Measurements from ENCODE around the gene LRRC4.

Gene LRRC4

DNA sequence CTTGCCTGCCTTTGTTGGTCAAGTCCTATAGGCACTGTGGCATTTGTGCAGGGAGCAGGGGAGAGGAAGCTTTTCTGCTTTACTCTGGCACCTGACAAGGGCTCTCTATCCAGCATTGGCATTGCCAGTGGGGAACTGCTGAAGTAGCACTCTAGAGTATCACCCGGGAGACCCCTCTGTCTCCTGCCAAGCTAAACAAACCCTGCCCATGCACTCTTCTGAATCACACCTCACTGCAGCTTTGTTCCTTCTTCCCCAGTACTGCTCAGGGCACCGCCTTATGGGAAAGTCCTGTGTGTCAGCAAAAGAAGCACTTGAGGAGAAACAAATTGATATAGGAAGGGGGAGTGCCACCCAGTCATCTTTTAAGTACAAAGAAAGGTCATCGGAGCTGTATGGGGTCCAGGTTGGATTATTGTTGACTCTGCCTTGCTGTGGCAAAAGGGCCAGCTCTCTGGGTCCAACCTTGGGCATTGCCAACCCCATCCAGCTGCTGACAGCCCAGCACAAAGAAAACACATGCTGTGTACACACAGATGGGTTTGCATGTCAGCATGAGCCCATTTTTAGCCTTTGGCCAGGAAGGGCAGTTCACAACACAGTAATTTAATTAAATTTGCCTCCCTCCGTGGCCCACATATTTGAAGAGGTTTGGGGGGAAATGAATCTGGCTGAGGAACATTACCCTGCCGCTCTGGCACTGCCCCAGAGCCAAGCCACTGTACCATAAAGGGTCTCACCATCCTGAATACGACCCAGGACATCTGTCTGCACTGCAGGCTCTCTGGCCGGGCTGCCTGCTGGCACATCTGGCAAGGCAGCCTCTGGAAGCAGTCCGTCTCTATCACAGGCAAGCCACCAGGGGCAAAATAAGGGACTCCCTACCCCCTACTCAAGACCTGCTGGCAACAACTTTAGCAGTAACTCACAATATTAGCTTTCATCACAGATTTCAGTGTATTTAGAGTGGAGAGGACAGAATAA, 13.1 kb downstream of the LRRC4 start:
- no peaks in the 10 kb centered on the region for H3K27me3 ChIP-seq (ENCODE audit: low read depth, low read length)
- no peaks in the 10 kb centered on the region for H3K4me1 ChIP-seq (ENCODE audit: control insufficient read depth in 1 of 2, insufficient read depth in 2 of 2, low read length in 2 of 2)
- no peak overlapping the region for H3K4me3 ChIP-seq (ENCODE audit: low read depth in 1 of 2, low read length in 2 of 2)
- H3K36me3 ChIP-seq (ENCODE audit: control insufficient read depth in 1 of 2, insufficient read depth in 2 of 2, low read length in 2 of 2): peaks cover 7 to 8% of the 10 kb centered on the region in 2 donors
- no peaks in the 10 kb centered on the region for H3K9me3 ChIP-seq (ENCODE audit: control insufficient read depth in 1 of 2, low read length in 2 of 2)
- no peak overlapping the region for H3K27ac ChIP-seq (ENCODE audit: low read length)

DNA sequence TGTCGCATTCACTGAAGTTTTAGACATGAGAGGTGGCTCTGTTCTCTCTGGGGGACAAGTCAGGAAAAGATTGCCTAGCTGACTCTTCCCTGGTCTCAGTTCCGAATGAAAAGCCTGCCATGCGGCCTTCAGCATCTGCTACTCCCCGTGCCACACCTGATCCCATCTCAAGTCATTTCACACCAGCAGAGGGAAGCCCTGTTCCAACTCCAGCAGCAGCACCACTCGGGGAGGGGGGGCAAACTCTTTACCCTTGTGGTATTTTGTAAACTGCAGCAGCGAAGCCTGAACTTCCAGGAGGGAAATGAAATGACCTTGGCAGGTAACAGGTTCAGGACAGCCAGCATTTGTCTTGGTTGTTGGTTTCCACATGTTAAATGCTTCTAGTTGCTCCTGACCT, 13.8 kb downstream of the LRRC4 start:
- Histone ChIP-seq H3K4me3 (ENCODE audit: low read depth in 1 of 2, low read length in 2 of 2) (no peak overlapping the region), H3K27ac (ENCODE audit: low read length) (no peak overlapping the region), H3K27me3 (ENCODE audit: low read depth, low read length) (no peaks in the 10 kb centered on the region), H3K9me3 (ENCODE audit: control insufficient read depth in 1 of 2, low read length in 2 of 2) (no peaks in the 10 kb centered on the region), H3K36me3 (ENCODE audit: control insufficient read depth in 1 of 2, insufficient read depth in 2 of 2, low read length in 2 of 2) (peaks cover 7 to 8% of the 10 kb centered on the region in 2 donors), H3K4me1 (ENCODE audit: control insufficient read depth in 1 of 2, insufficient read depth in 2 of 2, low read length in 2 of 2) (no peaks in the 10 kb centered on the region)

DNA sequence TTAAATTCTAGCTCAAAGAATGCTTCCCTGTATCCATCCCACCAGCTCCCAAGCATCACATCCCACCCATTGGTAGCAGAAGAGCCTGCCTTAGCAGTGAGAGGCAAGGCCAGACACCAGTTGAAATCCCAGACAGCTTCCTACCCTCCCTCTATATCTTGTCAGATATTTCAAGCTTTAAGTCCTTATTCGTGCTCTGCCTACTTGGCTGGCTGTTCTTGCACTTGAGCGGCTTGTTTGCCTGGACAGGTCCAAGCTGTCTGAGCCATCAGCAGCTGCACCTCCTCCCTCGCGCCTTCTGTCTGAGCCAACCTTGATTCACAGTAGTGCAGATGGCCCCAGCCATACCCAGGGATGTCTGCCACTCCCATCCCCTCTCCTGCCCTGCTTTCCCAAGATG, 16.4 kb downstream of the LRRC4 start:
- Histone ChIP-seq H3K27me3 (ENCODE audit: low read depth, low read length) (no peaks in the 10 kb centered on the region), H3K4me1 (ENCODE audit: control insufficient read depth in 1 of 2, insufficient read depth in 2 of 2, low read length in 2 of 2) (peaks cover 0 to 15% of the 10 kb centered on the region in 2 donors), H3K9me3 (ENCODE audit: control insufficient read depth in 1 of 2, low read length in 2 of 2) (no peaks in the 10 kb centered on the region)

DNA sequence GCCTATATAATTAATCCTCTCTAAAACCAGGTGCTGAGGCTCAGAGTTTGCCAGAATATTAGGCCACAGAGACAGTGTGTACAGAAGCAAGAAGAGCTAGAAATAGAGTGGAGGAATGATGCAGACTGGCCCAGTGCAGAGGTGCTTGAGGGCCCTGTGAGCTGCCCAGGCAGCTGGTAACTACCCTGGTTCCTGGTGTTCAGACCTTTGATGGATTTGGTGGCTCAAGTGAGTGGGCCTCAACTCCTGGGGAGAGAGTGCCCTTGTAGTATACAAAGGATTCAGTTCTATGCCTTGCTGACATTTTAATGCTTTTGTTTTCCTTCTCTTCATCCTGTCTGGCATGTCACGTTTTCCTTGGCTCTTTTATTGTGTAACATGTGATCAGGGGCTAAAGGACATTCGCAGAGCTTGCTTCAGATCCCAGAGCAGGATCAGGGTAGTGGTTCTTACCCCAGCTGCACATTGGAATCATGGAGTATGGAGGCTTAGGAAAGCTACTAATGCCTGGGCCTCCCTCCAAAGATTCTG, 20.0 kb downstream of the LRRC4 start:
- Histone ChIP-seq H3K36me3 (ENCODE audit: control insufficient read depth in 1 of 2, insufficient read depth in 2 of 2, low read length in 2 of 2) (no peaks in the 10 kb centered on the region), H3K9me3 (ENCODE audit: control insufficient read depth in 1 of 2, low read length in 2 of 2) (no peaks in the 10 kb centered on the region), H3K27ac (ENCODE audit: low read length) (no peak overlapping the region), H3K27me3 (ENCODE audit: low read depth, low read length) (no peaks in the 10 kb centered on the region), H3K4me1 (ENCODE audit: control insufficient read depth in 1 of 2, insufficient read depth in 2 of 2, low read length in 2 of 2) (peaks cover 0 to 15% of the 10 kb centered on the region in 2 donors), H3K4me3 (ENCODE audit: low read depth in 1 of 2, low read length in 2 of 2) (no peak overlapping the region)

More for the DNA sequence above, 16.4 kb downstream of the LRRC4 start:
- Histone ChIP-seq H3K36me3 (ENCODE audit: control insufficient read depth in 1 of 2, insufficient read depth in 2 of 2, low read length in 2 of 2) (peaks cover 0 to 7% of the 10 kb centered on the region in 2 donors), H3K27ac (ENCODE audit: low read length) (no peak overlapping the region), H3K4me3 (ENCODE audit: low read depth in 1 of 2, low read length in 2 of 2) (no peak overlapping the region)

DNA sequence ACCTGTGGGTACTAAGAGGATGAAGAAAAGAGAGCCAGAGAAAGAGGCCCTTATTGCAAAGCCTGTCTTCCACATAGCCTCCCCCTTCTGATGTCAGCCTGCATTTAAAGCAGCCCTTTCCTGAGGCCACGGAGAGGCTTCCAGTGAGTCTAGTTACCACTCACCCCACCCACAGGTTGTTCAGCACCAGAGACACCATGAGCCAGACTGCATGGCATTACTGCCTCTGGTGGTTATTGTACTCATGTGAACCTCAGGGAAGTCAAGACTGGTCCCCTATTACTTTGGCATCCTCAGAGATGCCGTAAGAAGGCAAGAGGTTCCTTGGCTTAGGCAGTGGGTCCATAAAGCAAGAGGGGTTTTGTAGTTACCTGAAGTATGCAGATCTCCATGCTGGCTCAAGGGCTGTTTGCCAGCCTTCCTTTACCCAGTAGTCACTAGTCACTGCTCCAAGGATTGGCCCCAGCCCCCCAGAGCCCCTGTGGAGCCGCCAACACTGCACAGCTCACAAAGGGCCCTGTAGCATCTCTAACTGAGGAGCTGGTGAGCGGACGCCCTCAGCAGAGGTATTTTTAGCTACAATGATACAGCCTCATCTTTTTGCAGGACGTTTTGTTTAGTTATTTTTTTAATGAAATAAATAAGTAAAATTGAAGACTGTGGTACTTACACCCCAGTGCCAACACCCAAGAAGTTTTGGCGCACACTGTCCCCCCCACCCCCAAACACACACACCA, 20.7 kb downstream of the LRRC4 start:
- H3K9me3 ChIP-seq (ENCODE audit: control insufficient read depth in 1 of 2, low read length in 2 of 2): no peaks in the 10 kb centered on the region
- no peaks in the 10 kb centered on the region for H3K36me3 ChIP-seq (ENCODE audit: control insufficient read depth in 1 of 2, insufficient read depth in 2 of 2, low read length in 2 of 2)
- H3K27me3 ChIP-seq (ENCODE audit: low read depth, low read length): no peaks in the 10 kb centered on the region
- no peak overlapping the region for H3K4me3 ChIP-seq (ENCODE audit: low read depth in 1 of 2, low read length in 2 of 2)
- H3K27ac ChIP-seq (ENCODE audit: low read length): no peak overlapping the region
- H3K4me1 ChIP-seq (ENCODE audit: control insufficient read depth in 1 of 2, insufficient read depth in 2 of 2, low read length in 2 of 2): peaks cover 0 to 15% of the 10 kb centered on the region in 2 donors

DNA sequence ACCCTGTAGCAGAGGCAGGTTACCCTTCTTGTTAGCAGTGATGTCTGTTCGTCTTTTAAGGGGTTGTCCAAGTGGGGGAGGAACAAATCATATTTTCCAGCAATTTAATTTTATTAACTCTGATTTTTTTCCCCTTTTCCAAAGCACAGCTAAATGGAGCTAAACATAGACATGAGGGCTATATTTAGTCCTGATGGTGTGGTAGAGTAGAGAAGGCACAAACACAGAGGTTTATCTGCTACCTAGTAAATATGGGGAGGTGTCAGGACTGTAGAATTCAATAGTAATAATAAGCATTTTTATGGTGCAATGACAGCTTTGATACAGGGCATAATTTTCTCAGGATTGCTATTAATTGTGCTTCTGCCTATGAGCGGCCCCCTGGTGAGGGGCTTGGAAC, 22.5 kb downstream of the LRRC4 start:
- H3K36me3 ChIP-seq (ENCODE audit: control insufficient read depth in 1 of 2, insufficient read depth in 2 of 2, low read length in 2 of 2): no peaks in the 10 kb centered on the region
- no peak overlapping the region for H3K27ac ChIP-seq (ENCODE audit: low read length)
- H3K4me3 ChIP-seq (ENCODE audit: low read depth in 1 of 2, low read length in 2 of 2): no peak overlapping the region
- H3K4me1 ChIP-seq (ENCODE audit: control insufficient read depth in 1 of 2, insufficient read depth in 2 of 2, low read length in 2 of 2): peaks cover 0 to 15% of the 10 kb centered on the region in 2 donors
- H3K27me3 ChIP-seq (ENCODE audit: low read depth, low read length): no peaks in the 10 kb centered on the region
- H3K9me3 ChIP-seq (ENCODE audit: control insufficient read depth in 1 of 2, low read length in 2 of 2): no peaks in the 10 kb centered on the region

DNA sequence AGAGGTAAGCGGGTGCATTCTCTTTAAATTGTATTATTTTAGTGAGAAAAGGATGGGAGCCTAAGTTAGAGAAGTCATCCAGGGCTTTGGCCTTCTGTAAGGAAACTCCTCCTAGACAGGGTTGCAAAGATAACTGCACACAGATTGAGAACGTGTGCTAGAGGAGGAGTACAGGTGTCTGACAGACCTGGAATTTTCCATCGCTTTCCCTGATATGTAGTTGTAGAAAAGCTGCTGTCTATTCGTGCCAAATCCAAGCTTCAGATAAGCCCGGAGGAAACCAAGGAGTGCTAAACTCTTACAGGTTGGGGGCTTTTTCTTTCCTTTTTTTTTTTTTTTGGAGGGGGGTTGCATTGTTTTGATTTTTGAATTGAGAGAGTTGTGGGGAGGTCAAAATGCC, 23.1 kb downstream of the LRRC4 start:
- Histone ChIP-seq H3K4me1 (ENCODE audit: control insufficient read depth in 1 of 2, insufficient read depth in 2 of 2, low read length in 2 of 2) (peaks cover 0 to 15% of the 10 kb centered on the region in 2 donors), H3K9me3 (ENCODE audit: control insufficient read depth in 1 of 2, low read length in 2 of 2) (no peaks in the 10 kb centered on the region), H3K27ac (ENCODE audit: low read length) (no peak overlapping the region), H3K36me3 (ENCODE audit: control insufficient read depth in 1 of 2, insufficient read depth in 2 of 2, low read length in 2 of 2) (no peaks in the 10 kb centered on the region), H3K4me3 (ENCODE audit: low read depth in 1 of 2, low read length in 2 of 2) (no peak overlapping the region), H3K27me3 (ENCODE audit: low read depth, low read length) (no peaks in the 10 kb centered on the region)

DNA sequence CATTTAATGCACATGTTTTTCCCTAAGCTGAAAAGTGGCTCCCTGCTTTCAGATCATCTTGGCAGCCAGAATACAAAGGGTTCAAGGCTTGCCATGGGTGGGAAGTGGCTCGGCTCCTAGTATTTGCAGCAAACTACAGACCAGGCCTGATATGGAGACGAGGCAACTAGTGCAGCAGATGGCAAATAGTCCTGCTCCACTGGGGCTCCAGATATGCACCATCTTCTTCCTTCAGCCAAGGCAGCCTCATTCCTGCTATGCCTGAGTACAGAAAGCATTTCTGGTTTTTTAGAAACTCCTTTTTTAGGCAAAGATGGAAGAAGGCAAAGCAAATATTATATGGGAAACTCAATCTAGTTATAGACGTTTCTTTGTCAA, 23.9 kb downstream of the LRRC4 start:
- Histone ChIP-seq H3K9me3 (ENCODE audit: control insufficient read depth in 1 of 2, low read length in 2 of 2) (no peaks in the 10 kb centered on the region), H3K27me3 (ENCODE audit: low read depth, low read length) (no peaks in the 10 kb centered on the region), H3K36me3 (ENCODE audit: control insufficient read depth in 1 of 2, insufficient read depth in 2 of 2, low read length in 2 of 2) (no peaks in the 10 kb centered on the region), H3K4me3 (ENCODE audit: low read depth in 1 of 2, low read length in 2 of 2) (no peak overlapping the region), H3K4me1 (ENCODE audit: control insufficient read depth in 1 of 2, insufficient read depth in 2 of 2, low read length in 2 of 2) (peaks cover 0 to 15% of the 10 kb centered on the region in 2 donors), H3K27ac (ENCODE audit: low read length) (no peak overlapping the region)

DNA sequence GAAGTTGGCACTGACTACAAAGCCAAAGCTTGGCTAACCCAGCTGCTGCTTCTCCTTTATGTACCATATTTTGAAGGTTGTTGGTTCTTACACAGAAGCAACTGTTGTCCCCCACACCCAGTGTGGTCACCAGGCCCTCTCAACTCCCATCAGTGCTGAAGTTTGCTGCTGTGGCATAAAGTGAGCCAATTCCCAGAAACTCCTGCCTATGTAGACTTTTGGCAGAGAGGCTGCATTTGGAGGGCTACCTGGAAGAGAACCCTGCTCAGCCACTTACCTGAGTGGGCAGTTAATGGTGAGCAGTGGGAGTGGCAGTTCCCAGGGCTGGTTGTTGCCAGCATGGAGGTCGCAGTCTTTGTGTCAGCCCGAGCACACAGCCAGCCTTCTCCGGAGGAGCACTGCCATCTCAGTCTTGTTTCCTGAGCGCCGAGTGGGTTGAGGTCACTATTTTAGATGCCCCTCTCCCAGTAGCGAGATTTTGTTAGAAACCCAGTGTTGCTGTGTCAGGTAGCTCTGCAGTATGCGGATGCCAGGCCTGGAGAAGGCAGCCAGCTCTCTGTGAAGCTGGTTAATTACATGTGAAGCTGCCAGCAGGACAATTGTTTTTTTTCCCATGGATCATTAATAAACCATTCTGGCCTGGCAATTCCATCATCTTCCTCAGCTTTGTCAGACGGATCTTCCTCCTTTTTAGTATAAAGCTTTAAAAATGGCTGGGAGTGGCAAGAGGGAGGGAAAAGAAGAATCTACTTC, 24.5 kb downstream of the LRRC4 start:
- no peaks in the 10 kb centered on the region for H3K9me3 ChIP-seq (ENCODE audit: control insufficient read depth in 1 of 2, low read length in 2 of 2)
- peaks cover 0 to 15% of the 10 kb centered on the region in 2 donors for H3K4me1 ChIP-seq (ENCODE audit: control insufficient read depth in 1 of 2, insufficient read depth in 2 of 2, low read length in 2 of 2)
- H3K27ac ChIP-seq (ENCODE audit: low read length): no peak overlapping the region
- H3K4me3 ChIP-seq (ENCODE audit: low read depth in 1 of 2, low read length in 2 of 2): no peak overlapping the region
- H3K27me3 ChIP-seq (ENCODE audit: low read depth, low read length): no peaks in the 10 kb centered on the region
- no peaks in the 10 kb centered on the region for H3K36me3 ChIP-seq (ENCODE audit: control insufficient read depth in 1 of 2, insufficient read depth in 2 of 2, low read length in 2 of 2)

DNA sequence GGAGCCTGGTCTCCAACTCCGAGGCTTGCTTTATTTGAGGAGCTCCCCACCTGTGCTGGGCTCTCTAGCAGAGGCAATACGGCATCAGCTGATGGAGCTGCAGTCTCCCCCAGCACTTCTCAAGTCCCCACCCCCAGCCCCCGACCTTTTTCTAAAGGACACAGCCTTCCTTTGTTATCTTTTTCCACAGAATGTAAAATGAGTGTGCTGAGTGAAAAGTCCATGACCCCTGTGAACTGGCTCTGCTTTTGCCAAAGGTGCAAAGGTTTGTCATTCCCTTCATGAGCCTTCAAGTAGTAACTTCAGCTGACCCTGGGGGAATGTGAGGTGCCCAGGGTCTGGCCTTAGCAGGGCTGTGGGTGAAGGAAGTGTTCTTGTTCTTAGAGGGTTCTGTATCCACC, 25.5 kb downstream of the LRRC4 start:
- Histone ChIP-seq H3K4me3 (ENCODE audit: low read depth in 1 of 2, low read length in 2 of 2) (no peak overlapping the region), H3K27ac (ENCODE audit: low read length) (no peak overlapping the region), H3K27me3 (ENCODE audit: low read depth, low read length) (no peaks in the 10 kb centered on the region), H3K36me3 (ENCODE audit: control insufficient read depth in 1 of 2, insufficient read depth in 2 of 2, low read length in 2 of 2) (no peaks in the 10 kb centered on the region), H3K4me1 (ENCODE audit: control insufficient read depth in 1 of 2, insufficient read depth in 2 of 2, low read length in 2 of 2) (peaks cover 4 to 9% of the 10 kb centered on the region in 2 donors), H3K9me3 (ENCODE audit: control insufficient read depth in 1 of 2, low read length in 2 of 2) (no peaks in the 10 kb centered on the region)

DNA sequence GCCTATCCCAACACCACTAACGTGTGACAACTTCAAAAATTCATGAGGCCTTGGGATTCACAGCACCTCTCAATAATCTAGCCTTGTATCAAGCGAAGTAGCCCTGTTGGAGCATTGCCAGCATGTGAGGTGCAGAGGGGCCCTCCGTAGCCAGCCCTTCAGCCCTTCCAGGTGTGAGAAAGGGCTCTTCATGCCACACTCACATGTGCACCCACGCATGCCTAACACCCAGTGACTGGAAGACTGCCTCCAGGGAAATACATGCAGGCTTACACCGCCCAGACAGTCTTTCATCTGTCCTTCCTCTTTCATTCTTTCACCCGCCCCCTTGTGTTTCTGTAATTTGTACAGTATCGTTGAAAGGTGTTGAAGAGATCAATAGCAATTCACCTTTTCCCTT, 26.1 kb downstream of the LRRC4 start:
- Histone ChIP-seq H3K4me1 (ENCODE audit: control insufficient read depth in 1 of 2, insufficient read depth in 2 of 2, low read length in 2 of 2) (peaks cover 5 to 6% of the 10 kb centered on the region in 2 donors), H3K27ac (ENCODE audit: low read length) (no peak overlapping the region), H3K27me3 (ENCODE audit: low read depth, low read length) (no peaks in the 10 kb centered on the region), H3K4me3 (ENCODE audit: low read depth in 1 of 2, low read length in 2 of 2) (no peak overlapping the region), H3K9me3 (ENCODE audit: control insufficient read depth in 1 of 2, low read length in 2 of 2) (no peaks in the 10 kb centered on the region), H3K36me3 (ENCODE audit: control insufficient read depth in 1 of 2, insufficient read depth in 2 of 2, low read length in 2 of 2) (no peaks in the 10 kb centered on the region)
